Uterus (tissue), 2 donors: ENCODE measurements around the gene KCNIP1.

Experiments used
- CTCF ChIP-seq, 4 experiments: fragments of 200-600 bp in 2 of 4; fragments of 450-650 bp in 2 of 4; sonication (generic) in 2 of 4; IDR thresholded peaks; one replicate each; pipeline ENCODE4 v1.5.1; 2016 to 2019; ENCODE audit warnings: antibody characterized with exemption in 4 of 4, mild to moderate bottlenecking in 2 of 4, moderate library complexity in 1 of 4
- POLR2A ChIP-seq, 2 donors: fragments of 450-650 bp; IDR thresholded peaks; one replicate each; pipeline ENCODE4 v1.6.1; 2016; ENCODE audit warnings: antibody characterized with exemption in 2 of 2, mild to moderate bottlenecking in 1 of 2, moderate library complexity in 1 of 2

GRCh38 chr5:170640731-170641588, 137.1 kb downstream of the KCNIP1 start:
- TF ChIP-seq POLR2A (IDR thresholded peaks at IDR 0.05), result no peak
- TF ChIP-seq CTCF (IDR thresholded peaks at IDR 0.05), result no peak
